Limb (tissue), 2 donors: ENCODE measurements around the gene GCNA.

ENCODE experiments used
- DNase-seq, 2 donors: peaks; one replicate each; pipeline ENCODE4 v3.0.0-alpha.2; 2016; ENCODE audit errors: extremely low spot score in 2 of 2

Gene GCNA

GRCh38 chrX:71615056-71615455 lies 36.8 kb downstream of the GCNA start:
- DNase-seq, result no peak

GRCh38 chrX:71615954-71616353 lies 37.7 kb downstream of the GCNA start:
- DNase-seq, result no peak

- DNase-seq, result no peak
Measured at GRCh38 chrX:71616672-71617529, 38.7 kb downstream of the GCNA start.

GRCh38 chrX:71617742-71618141 lies 39.5 kb downstream of the GCNA start:
- no peak for DNase-seq

- DNase-seq, result no peak
Measured at GRCh38 chrX:71618303-71618721, 40.1 kb downstream of the GCNA start, which contains the start of gene CXCR3. Gene CXCR3 (minus strand): TSS chrX:71618511. CDS start chrX:71618449, 62 bp downstream.

GRCh38 chrX:71618787-71619186 lies 40.5 kb downstream of the GCNA start:
- DNase-seq, result no peak

- DNase-seq, result no peak
Measured at GRCh38 chrX:71619193-71619592, 41.0 kb downstream of the GCNA start.

GRCh38 chrX:71619986-71620385 lies 41.7 kb downstream of the GCNA start:
- no peak for DNase-seq

- no peak for DNase-seq
Measured at GRCh38 chrX:71621603-71622002, 43.4 kb downstream of the GCNA start.

- DNase-seq, result no peak
Measured at GRCh38 chrX:71622032-71622575, 43.9 kb downstream of the GCNA start.

GRCh38 chrX:71622576-71623450 lies 44.6 kb downstream of the GCNA start:
- peak; percentile 51 to 59 for DNase-seq

- DNase-seq, result no peak
Measured at GRCh38 chrX:71623714-71624113, 45.5 kb downstream of the GCNA start.

GRCh38 chrX:71625471-71625870 lies 47.2 kb downstream of the GCNA start:
- no peak for DNase-seq

GRCh38 chrX:71626576-71626975 lies 48.3 kb downstream of the GCNA start:
- DNase-seq, result no peak

- DNase-seq, result no peak
Measured at GRCh38 chrX:71627588-71628404, 49.6 kb downstream of the GCNA start.

GRCh38 chrX:71629467-71629866 lies 51.2 kb downstream of the GCNA start:
- no peak for DNase-seq

GRCh38 chrX:71632923-71633657 lies 54.9 kb downstream of the GCNA start:
- no peak for DNase-seq

GRCh38 chrX:71634366-71634765 lies 56.1 kb downstream of the GCNA start:
- peak in 1 of 2 donors; percentile 3 for DNase-seq

GRCh38 chrX:71636438-71637252 lies 58.4 kb downstream of the GCNA start:
- DNase-seq, result no peak

- no peak for DNase-seq
Measured at GRCh38 chrX:71637253-71637618, 59.0 kb downstream of the GCNA start.
